ENCODE data around the gene HOXA6. TPM values are rescaled to one million over a fixed set of nuclear protein-coding genes. Genes with fewer than 3 reads are reported as not detected.

Gene HOXA6
- total RNA-seq, 4 donors from 2014 or later: 0.66 to 0.92 TPM; not detected in 2

GRCh38 chr7:27163288-27164044, 15.9 kb upstream of the HOXA6 start:
- Histone ChIP-seq H3K27ac (replicated peaks in 1 of 4) (no peak overlapping the region), H3K27me3 (peaks cover 17 to 100% (median 91%) of the 10 kb centered on the region in 4 donors), H3K4me1 (peaks cover 20 to 60% (median 49%) of the 10 kb centered on the region in 4 donors), H3K9me3 (no peaks in the 10 kb centered on the region), H3K36me3 (no peaks in the 10 kb centered on the region), H3K4me3 (no peak overlapping the region)
- no peak for TF ChIP-seq POLR2AphosphoS5 (IDR thresholded peaks at IDR 0.05)
- TF ChIP-seq POLR2A (IDR thresholded peaks at IDR 0.05; ENCODE audit: low read depth): no peak
- TF ChIP-seq EP300 (IDR thresholded peaks at IDR 0.05): no peak
- TF ChIP-seq CTCF (IDR thresholded peaks at IDR 0.05): no peak
- WGBS: 52% methylated on average over 24 of the region's 24 CpGs
- intact Hi-C loops (cut with DNase I): loop anchor here (5.0 kb wide), 1 partner anchor 796 kb away; no protein-coding TSS in a partner anchor
- DNase-seq (ENCODE audit: extremely low spot score): no peak

- Histone ChIP-seq H3K9me3 (no peaks in the 10 kb centered on the region), H3K4me1 (peaks cover 20 to 67% (median 50%) of the 10 kb centered on the region in 4 donors), H3K36me3 (no peaks in the 10 kb centered on the region), H3K27ac (replicated peaks in 1 of 4) (no peak overlapping the region), H3K27me3 (peaks cover 17 to 100% (median 91%) of the 10 kb centered on the region in 4 donors), H3K4me3 (no peak overlapping the region)
- intact Hi-C loops (cut with DNase I): loop anchor here (5.0 kb wide), 1 partner anchor 795 kb away; no protein-coding TSS in a partner anchor
- TF ChIP-seq POLR2A (IDR thresholded peaks at IDR 0.05; ENCODE audit: low read depth) (no peak), EP300 (IDR thresholded peaks at IDR 0.05) (no peak), POLR2AphosphoS5 (IDR thresholded peaks at IDR 0.05) (no peak), CTCF (IDR thresholded peaks at IDR 0.05) (no peak)
- DNase-seq (ENCODE audit: extremely low spot score): no peak
- WGBS: 69% methylated on average over 7 of the region's 7 CpGs
Measured at GRCh38 chr7:27162561-27163287, 15.2 kb upstream of the HOXA6 start.

DNA sequence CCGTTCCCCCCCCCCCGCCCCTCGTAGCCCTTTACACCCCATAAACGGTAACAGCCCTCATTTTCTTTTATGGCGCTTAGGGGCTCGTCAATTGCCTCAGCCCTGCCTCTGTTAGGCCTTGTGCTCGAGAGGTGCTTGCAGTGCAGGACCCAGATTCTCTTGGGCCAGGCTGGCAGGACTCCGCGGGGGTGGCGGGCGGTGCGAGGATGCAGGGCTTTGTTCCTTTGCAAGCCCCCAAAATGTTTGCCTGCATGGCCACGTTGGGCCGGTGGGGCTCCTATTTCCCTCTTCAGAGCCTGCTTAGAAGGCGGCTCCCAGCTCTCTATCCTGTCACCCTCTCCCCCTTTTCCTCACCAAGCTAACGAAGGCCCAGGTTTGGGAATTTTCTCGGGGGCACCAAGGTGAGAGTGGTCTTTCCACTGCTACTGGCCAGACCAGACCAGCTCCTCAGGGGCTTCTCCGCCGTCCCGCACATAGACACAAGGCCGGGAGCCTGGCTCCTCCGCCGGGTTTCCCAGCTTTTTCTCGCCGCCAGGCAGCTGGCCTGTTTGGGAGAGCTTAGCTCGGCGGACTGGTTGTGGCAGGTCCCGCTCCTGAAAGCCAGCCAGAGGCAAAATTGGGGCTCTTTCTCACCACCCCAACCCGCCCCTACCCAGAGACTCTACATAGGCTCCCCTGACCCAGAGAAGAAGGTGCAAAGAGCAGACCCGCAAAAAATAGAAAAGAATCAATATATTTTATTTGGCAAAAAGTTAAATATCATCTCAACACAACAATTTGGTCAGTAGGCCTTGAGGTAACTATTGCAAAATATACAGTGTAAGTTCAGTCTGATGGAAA, 14.4 kb upstream of the HOXA6 start:
- intact Hi-C loops (cut with DNase I): loop anchor here (5.0 kb wide), 1 partner anchor 795 kb away; no protein-coding TSS in a partner anchor

More for the DNA sequence above, 14.4 kb upstream of the HOXA6 start:
- Histone ChIP-seq H3K4me3 (peak overlapping the region in 2 of 4 donors; percentile 57 to 59), H3K9me3 (no peaks in the 10 kb centered on the region), H3K36me3 (no peaks in the 10 kb centered on the region), H3K4me1 (peaks cover 20 to 69% (median 50%) of the 10 kb centered on the region in 4 donors), H3K27me3 (peaks cover 17 to 100% (median 91%) of the 10 kb centered on the region in 4 donors), H3K27ac (replicated peaks in 1 of 4) (no peak overlapping the region)
- DNase-seq (ENCODE audit: extremely low spot score): no peak
- WGBS: 39% methylated on average over 29 of the region's 30 CpGs
- TF ChIP-seq POLR2AphosphoS5 (IDR thresholded peaks at IDR 0.05) (no peak), CTCF (IDR thresholded peaks at IDR 0.05) (no peak), POLR2A (IDR thresholded peaks at IDR 0.05; ENCODE audit: low read depth) (no peak), EP300 (IDR thresholded peaks at IDR 0.05) (no peak)

Data from esophagus muscularis mucosa (tissue), 4 donors.